H1 (cell line): ENCODE results near the gene SCARB2. TPM values are rescaled to one million over a fixed set of nuclear protein-coding genes. Genes with fewer than 3 reads are reported as not detected.

Experiments used
- CTCF ChIA-PET: fragments of 300-600 bp; sonication (Branson Sonifier 250); formaldehyde crosslinking; loops from one replicate; lab custom pipeline; 2021; ENCODE audit not compliant: partially characterized antibody; lab: Charles Lee
- POLR2A ChIA-PET: fragments of 300-600 bp; sonication (Branson Sonifier 250); formaldehyde crosslinking; loops from one replicate; lab custom pipeline; 2021; ENCODE audit warnings: inconsistent platforms; ENCODE audit not compliant: partially characterized antibody; lab: Charles Lee
- DNase-seq, 2 experiments: peaks; one replicate each; pipeline versions ENCODE4 v3.0.0 to v3.0.0-alpha.2; 2010 to 2022; ENCODE audit warnings: low spot score in 2 of 2, low read depth in 1 of 2, mixed read lengths in 1 of 2
- FAIRE-seq: peaks from 2 replicates; lab custom pipeline; 2011; peaks lifted over from hg19 to GRCh38; lab: Jason Lieb, UNC
- H2AFZ ChIP-seq: 2 replicates; pipeline ENCODE4 v1.8.1; 2012; ENCODE audit warnings: low read length, inconsistent platforms
- H2AK5ac ChIP-seq: 2 replicates; pipeline ENCODE4 v1.6.1; 2013; ENCODE audit warnings: low read depth, low read length
- H2BK120ac ChIP-seq: replicated peaks from 2 replicates; pipeline ENCODE3; 2013; ENCODE audit warnings: low read depth, low read length, inconsistent platforms
- H2BK12ac ChIP-seq: 2 replicates; pipeline ENCODE4 v1.6.1; 2013; ENCODE audit warnings: low read depth, low read length
- H2BK15ac ChIP-seq: 2 replicates; pipeline ENCODE4 v1.6.1; 2013; ENCODE audit warnings: low read length
- H2BK20ac ChIP-seq: 2 replicates; pipeline ENCODE4 v1.6.1; 2013; ENCODE audit warnings: low read length
- H2BK5ac ChIP-seq: 2 replicates; pipeline ENCODE4 v1.6.1; 2013; ENCODE audit warnings: low read depth, low read length
- H3K14ac ChIP-seq: 2 replicates; pipeline ENCODE4 v1.6.1; 2013; ENCODE audit warnings: inconsistent platforms; ENCODE audit not compliant: insufficient read length
- H3K18ac ChIP-seq: 2 replicates; pipeline ENCODE4 v1.6.1; 2013; ENCODE audit warnings: low read length; ENCODE audit errors: extremely low read depth
- H3K23ac ChIP-seq: 2 replicates; pipeline ENCODE4 v1.6.1; 2013; ENCODE audit warnings: inconsistent platforms; ENCODE audit not compliant: insufficient read length
- H3K23me2 ChIP-seq: 2 replicates; pipeline ENCODE4 v1.6.1; 2013; ENCODE audit warnings: low read depth, low read length
- H3K27ac ChIP-seq: 2 replicates; pipeline ENCODE4 v1.6.1; 2011; ENCODE audit warnings: low read depth, low read length, inconsistent platforms
- H3K27me3 ChIP-seq, 4 experiments: replicated peaks in 1 of 4; 1 replicate in 1 of 4; 2 replicates in 3 of 4; pipeline versions ENCODE4 v1.6.1 to v1.8.1; 2011 to 2013; ENCODE audit warnings: low read length in 3 of 4, mild to moderate bottlenecking in 3 of 4, inconsistent platforms in 2 of 4, mixed read lengths in 2 of 4, moderate library complexity in 1 of 4; ENCODE audit not compliant: control insufficient read depth in 3 of 4, insufficient read depth in 3 of 4; ENCODE audit errors: extremely low read depth in 1 of 4
- H3K36me3 ChIP-seq, 4 experiments: 2 replicates each; pipeline versions ENCODE4 v1.6.1 to v1.8.1; 2011 to 2013; ENCODE audit warnings: mild to moderate bottlenecking in 4 of 4, low read length in 3 of 4, moderate library complexity in 2 of 4, control low read depth in 1 of 4, inconsistent platforms in 1 of 4; ENCODE audit not compliant: insufficient read depth in 4 of 4, control insufficient read depth in 2 of 4
- H3K4ac ChIP-seq: replicated peaks from 2 replicates; pipeline ENCODE3; 2013; ENCODE audit warnings: low read length, low read depth, mixed read lengths, inconsistent platforms; ENCODE audit not compliant: insufficient read length
- H3K4me1 ChIP-seq, 4 experiments: replicated peaks in 1 of 4; 1 replicate in 1 of 4; 2 replicates in 3 of 4; pipeline versions ENCODE4 v1.6.1 to v1.8.1; 2011 to 2013; ENCODE audit warnings: low read length in 3 of 4, inconsistent platforms in 2 of 4, mixed read lengths in 1 of 4; ENCODE audit not compliant: insufficient read depth in 4 of 4, control insufficient read depth in 3 of 4
- H3K4me2 ChIP-seq, 2 experiments: 2 replicates each; pipeline versions ENCODE4 v1.6.1 to v1.8.1; 2011 to 2013; ENCODE audit warnings: low read depth in 2 of 2, low read length in 2 of 2, control low read depth in 1 of 2, inconsistent platforms in 1 of 2, mild to moderate bottlenecking in 1 of 2; ENCODE audit not compliant: insufficient read depth in 1 of 2
- H3K4me3 ChIP-seq, 4 experiments: fragments of 200-600, 300-600 bp in 1 of 4; sonication (generic), shearing (Covaris generic), sonication (Bioruptor Twin) in 1 of 4; 2 replicates each; pipeline versions ENCODE4 v1.5.1 to v1.8.1; 2011 to 2016; ENCODE audit warnings: low read length in 4 of 4, low read depth in 3 of 4, control low read depth in 2 of 4, inconsistent platforms in 2 of 4, mild to moderate bottlenecking in 2 of 4, mixed read lengths in 1 of 4, moderate library complexity in 1 of 4; ENCODE audit not compliant: insufficient read depth in 2 of 4; ENCODE audit errors: extremely low read depth in 1 of 4
- H3K56ac ChIP-seq: replicated peaks from 2 replicates; pipeline ENCODE3; 2013; ENCODE audit warnings: low read depth, mild to moderate bottlenecking, mixed read lengths, low read length, inconsistent platforms; ENCODE audit not compliant: insufficient read length
- H3K79me1 ChIP-seq: 2 replicates; pipeline ENCODE4 v1.6.1; 2013; ENCODE audit warnings: low read depth, low read length, control low read depth
- H3K79me2 ChIP-seq, 2 experiments: 2 replicates each; pipeline versions ENCODE4 v1.6.1 to v1.8.1; 2012 to 2013; ENCODE audit warnings: low read length in 2 of 2, mild to moderate bottlenecking in 2 of 2, inconsistent platforms in 1 of 2; ENCODE audit not compliant: insufficient read depth in 2 of 2, control insufficient read depth in 1 of 2
- H3K9ac ChIP-seq, 4 experiments: replicated peaks in 1 of 4; 1 replicate in 1 of 4; 2 replicates in 3 of 4; pipeline versions ENCODE4 v1.6.1 to v1.8.1; 2011 to 2013; ENCODE audit warnings: low read depth in 3 of 4, low read length in 3 of 4, control low read depth in 2 of 4, mild to moderate bottlenecking in 2 of 4, moderate library complexity in 2 of 4, inconsistent platforms in 1 of 4; ENCODE audit errors: extremely low read depth in 1 of 4
- H3K9me3 ChIP-seq, 2 experiments: 2 replicates each; pipeline versions ENCODE4 v1.6.1 to v1.8.1; 2012 to 2013; ENCODE audit warnings: mild to moderate bottlenecking in 2 of 2, moderate library complexity in 2 of 2, control low read depth in 1 of 2, inconsistent platforms in 1 of 2, low read depth in 1 of 2, low read length in 1 of 2, mixed read lengths in 1 of 2; ENCODE audit not compliant: insufficient read depth in 2 of 2
- H4K20me1 ChIP-seq, 2 experiments: replicated peaks in 1 of 2; 2 replicates each; pipeline versions ENCODE3 to v1.8.1; 2011 to 2013; ENCODE audit warnings: inconsistent platforms in 2 of 2, low read length in 2 of 2, mild to moderate bottlenecking in 1 of 2; ENCODE audit not compliant: insufficient read depth in 2 of 2, control insufficient read depth in 1 of 2
- H4K5ac ChIP-seq: 2 replicates; pipeline ENCODE4 v1.6.1; 2013; ENCODE audit warnings: low read length, low read depth, mixed read lengths, inconsistent platforms; ENCODE audit not compliant: insufficient read length
- H4K8ac ChIP-seq: 2 replicates; pipeline ENCODE4 v1.8.0; 2013; ENCODE audit warnings: mild to moderate bottlenecking, moderate library complexity, low read length, inconsistent platforms; ENCODE audit not compliant: insufficient read depth; ENCODE audit errors: extremely low read depth
- H4K91ac ChIP-seq: replicated peaks from 2 replicates; pipeline ENCODE3; 2013; ENCODE audit warnings: low read length, mixed read lengths, inconsistent platforms; ENCODE audit not compliant: insufficient read length
- ASH2L ChIP-seq: fragments of 200-600, 300-600 bp; sonication (generic); IDR thresholded peaks from one replicate; pipeline ENCODE4 v1.7.1; 2017; ENCODE audit warnings: low read length
- BACH1 ChIP-seq: IDR thresholded peaks from 2 replicates; pipeline ENCODE4 v1.6.1; 2012; ENCODE audit warnings: low read length, improper control_type of control experiment
- GTF2F1 ChIP-seq: IDR thresholded peaks from 2 replicates; pipeline ENCODE4 v1.6.1; 2012; ENCODE audit warnings: low read depth, low read length, improper control_type of control experiment, borderline replicate concordance
- KDM1A ChIP-seq: fragments of 200-600, 300-600 bp; sonication (generic); IDR thresholded peaks from 2 replicates; pipeline ENCODE4 v1.7.1; 2016; ENCODE audit warnings: mild to moderate bottlenecking, low read length, borderline replicate concordance
- NRF1 ChIP-seq: IDR thresholded peaks from 2 replicates; pipeline ENCODE4 v1.6.1; 2011; ENCODE audit warnings: mild to moderate bottlenecking, low read depth, low read length, improper control_type of control experiment
- POLR2AphosphoS5 ChIP-seq: IDR thresholded peaks from 2 replicates; pipeline ENCODE4 v1.6.1; 2011; ENCODE audit warnings: low read depth, low read length
- RBBP5 ChIP-seq: IDR thresholded peaks from 2 replicates; pipeline ENCODE4 v1.7.1; 2012; ENCODE audit warnings: low read depth, mild to moderate bottlenecking, inconsistent platforms, low read length, moderate library complexity, borderline replicate concordance
- RXRA ChIP-seq: IDR thresholded peaks from 2 replicates; pipeline ENCODE4 v1.6.1; 2011; ENCODE audit warnings: low read depth, mild to moderate bottlenecking, low read length, moderate library complexity; ENCODE audit not compliant: insufficient read depth
- SIN3A ChIP-seq, 2 experiments: IDR thresholded peaks in 1 of 2; conservative IDR thresholded peaks in 1 of 2; 2 replicates each; pipeline ENCODE4 v1.6.1; 2011 to 2012; ENCODE audit warnings: low read length in 2 of 2, improper control_type of control experiment in 1 of 2, low read depth in 1 of 2, mild to moderate bottlenecking in 1 of 2
- SP4 ChIP-seq: IDR thresholded peaks from 2 replicates; pipeline ENCODE4 v1.6.1; 2012; ENCODE audit warnings: low read length, inconsistent platforms
- SUZ12 ChIP-seq: fragments of 200-600 bp; sonication (generic); IDR thresholded peaks from 2 replicates; pipeline ENCODE4 v1.6.1; 2012; ENCODE audit warnings: mild to moderate bottlenecking, inconsistent platforms, low read length, moderate library complexity, mixed read lengths
- TBP ChIP-seq: IDR thresholded peaks from 2 replicates; pipeline ENCODE4 v1.6.1; 2011; ENCODE audit warnings: low read depth, low read length, improper control_type of control experiment
- WGBS, 2 experiments: shearing (Covaris generic) in 1 of 2; methylation state at CpG; one replicate each; pipeline versions ENCODE4 v1.1.6 to v1.1.7; 2013 to 2015; ENCODE audit warnings: low lambda C conversion rate in 2 of 2, mixed read lengths in 2 of 2, inconsistent platforms in 1 of 2, low coverage in 1 of 2, missing lambda C conversion rate in 1 of 2; ENCODE audit not compliant: insufficient replicate concordance in 2 of 2, insufficient coverage in 1 of 2, insufficient read length in 1 of 2; ENCODE audit errors: extremely low coverage in 1 of 2, missing lambda C conversion rate in 1 of 2; 5-methylcytosine and 5-hydroxymethylcytosine counted together
- polyA plus RNA-seq, 7 experiments: library from polyadenylated mRNA; depleted of rRNA in 3 of 7; stranded (reverse) in 5 of 7; unstranded in 2 of 7; fragments of >200 nt in 5 of 7; fragments of 200-250 nt in 2 of 7; gene quantifications; 1 replicate in 5 of 7; 2 replicates in 1 of 7; 4 replicates in 1 of 7; pipeline versions ENCODE4 v1.2.1 to v1.2.3, GENCODE V29; 2011 to 2013; ENCODE audit warnings: missing spikeins in 2 of 7, mixed read lengths in 2 of 7
- total RNA-seq: library from RNA; stranded (reverse); fragmentation: NEBNext Ultra II Directional; extraction: Animal tissue kit (Norgen Biotek cat#: 25700); gene quantifications from 2 replicates; pipeline ENCODE4 v1.2.1, GENCODE V29; 2021
- TF ChIP-seq, protein P1 (sequence below): IDR thresholded peaks from 2 replicates; pipeline ENCODE4 v1.6.1; 2012; ENCODE audit warnings: low read length, inconsistent platforms

SCARB2 gene
- total and polyA plus RNA-seq, 2 of the 8 experiments (the other 6 are each of a cell fraction or from before 2014, with no cell fraction given): 18.5 to 35.7 TPM

DNA sequence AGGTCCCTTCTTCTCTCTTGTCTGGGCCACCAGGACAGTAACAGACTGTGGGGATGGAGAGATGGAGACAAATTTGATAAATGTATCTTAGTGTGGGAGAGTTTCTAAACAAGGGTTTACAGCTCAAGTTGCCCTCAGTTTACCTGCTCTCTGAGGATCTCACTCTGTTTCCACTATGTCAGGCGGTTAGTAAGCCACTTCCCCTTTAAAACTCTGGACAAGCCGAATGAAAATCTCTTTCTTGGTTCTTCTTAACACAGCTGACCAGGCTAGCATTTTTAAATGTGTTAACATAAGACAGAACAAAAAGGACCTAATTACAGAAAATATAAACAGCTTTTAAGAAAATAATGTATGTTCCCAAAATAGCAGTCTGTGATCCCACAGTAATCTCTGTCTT lies 2.9 kb upstream of the SCARB2 start:
- H2BK12ac ChIP-seq: no peak overlapping the region
- no peak overlapping the region for H3K18ac ChIP-seq
- no peak overlapping the region for H2BK15ac ChIP-seq
- H3K27ac ChIP-seq: no peak overlapping the region
- FAIRE-seq (no peak), DNase-seq (no peak)
- H2AFZ ChIP-seq: no peak overlapping the region
- no peak overlapping the region for H3K4me3 ChIP-seq
- peaks cover 0 to 4% of the 10 kb centered on the region in 2 experiments for H4K20me1 ChIP-seq
- no peak overlapping the region for H4K8ac ChIP-seq
- no peak overlapping the region for H3K14ac ChIP-seq
- no peaks in the 10 kb centered on the region for H3K79me1 ChIP-seq
- H3K23me2 ChIP-seq: peaks cover 11% of the 10 kb centered on the region
- H2BK120ac ChIP-seq: no peak overlapping the region
- peaks cover 0 to 2% (median 0%) of the 10 kb centered on the region in 4 experiments; a peak in 2 of 7 replicates for H3K27me3 ChIP-seq
- no peak overlapping the region for H3K9ac ChIP-seq
- no peak overlapping the region for H2BK20ac ChIP-seq
- 94% methylated on average over 2 of the region's 2 CpGs; no CpG with 5 or more reads in 1 of the 2 experiments for WGBS, 2 experiments
- H4K5ac ChIP-seq: no peak overlapping the region
- CTCF ChIA-PET: interaction anchor here (2.8 to 3.3 kb wide), 2 partner anchors 37 to 161 kb away, joined by 15 read pairs; no protein-coding TSS in a partner anchor
- H3K79me2 ChIP-seq: peaks cover 0 to 6% of the 10 kb centered on the region in 2 experiments; a peak in 2 of 4 replicates
- no peak overlapping the region for H2BK5ac ChIP-seq
- no peak overlapping the region for H3K4me2 ChIP-seq
- no peak overlapping the region for H3K56ac ChIP-seq
- H3K36me3 ChIP-seq: no peaks in the 10 kb centered on the region
- no peak overlapping the region for H3K23ac ChIP-seq
- no peak overlapping the region for H3K4ac ChIP-seq
- H3K4me1 ChIP-seq: peaks cover 4 to 22% (median 9%) of the 10 kb centered on the region in 4 experiments
- no peak overlapping the region for H4K91ac ChIP-seq
- no peak overlapping the region for H2AK5ac ChIP-seq
- H3K9me3 ChIP-seq: no peaks in the 10 kb centered on the region
- POLR2A ChIA-PET: interaction anchor here (0.6 to 1.4 kb wide), 2 partner anchors 26 to 64 kb away, joined by 3 read pairs; no protein-coding TSS in a partner anchor
- TF ChIP-seq ASH2L (no peak), TBP (no peak), NRF1 (no peak), GTF2F1 (no peak), POLR2AphosphoS5 (no peak), SP4 (no peak), KDM1A (no peak), SUZ12 (no peak), RBBP5 (no peak), SIN3A (conservative IDR thresholded peaks at IDR 0.05 in 1 of 2, IDR thresholded peaks at IDR 0.05 in 1 of 2; ENCODE audit: low read depth in 1 of 2, low read length in 2 of 2) (no peak), RXRA (no peak), BACH1 (no peak)
- TF ChIP-seq, protein P1, sequence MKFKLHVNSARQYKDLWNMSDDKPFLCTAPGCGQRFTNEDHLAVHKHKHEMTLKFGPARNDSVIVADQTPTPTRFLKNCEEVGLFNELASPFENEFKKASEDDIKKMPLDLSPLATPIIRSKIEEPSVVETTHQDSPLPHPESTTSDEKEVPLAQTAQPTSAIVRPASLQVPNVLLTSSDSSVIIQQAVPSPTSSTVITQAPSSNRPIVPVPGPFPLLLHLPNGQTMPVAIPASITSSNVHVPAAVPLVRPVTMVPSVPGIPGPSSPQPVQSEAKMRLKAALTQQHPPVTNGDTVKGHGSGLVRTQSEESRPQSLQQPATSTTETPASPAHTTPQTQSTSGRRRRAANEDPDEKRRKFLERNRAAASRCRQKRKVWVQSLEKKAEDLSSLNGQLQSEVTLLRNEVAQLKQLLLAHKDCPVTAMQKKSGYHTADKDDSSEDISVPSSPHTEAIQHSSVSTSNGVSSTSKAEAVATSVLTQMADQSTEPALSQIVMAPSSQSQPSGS: no peak
